ENCODE results near the gene TAF3.

Gene TAF3

DNA sequence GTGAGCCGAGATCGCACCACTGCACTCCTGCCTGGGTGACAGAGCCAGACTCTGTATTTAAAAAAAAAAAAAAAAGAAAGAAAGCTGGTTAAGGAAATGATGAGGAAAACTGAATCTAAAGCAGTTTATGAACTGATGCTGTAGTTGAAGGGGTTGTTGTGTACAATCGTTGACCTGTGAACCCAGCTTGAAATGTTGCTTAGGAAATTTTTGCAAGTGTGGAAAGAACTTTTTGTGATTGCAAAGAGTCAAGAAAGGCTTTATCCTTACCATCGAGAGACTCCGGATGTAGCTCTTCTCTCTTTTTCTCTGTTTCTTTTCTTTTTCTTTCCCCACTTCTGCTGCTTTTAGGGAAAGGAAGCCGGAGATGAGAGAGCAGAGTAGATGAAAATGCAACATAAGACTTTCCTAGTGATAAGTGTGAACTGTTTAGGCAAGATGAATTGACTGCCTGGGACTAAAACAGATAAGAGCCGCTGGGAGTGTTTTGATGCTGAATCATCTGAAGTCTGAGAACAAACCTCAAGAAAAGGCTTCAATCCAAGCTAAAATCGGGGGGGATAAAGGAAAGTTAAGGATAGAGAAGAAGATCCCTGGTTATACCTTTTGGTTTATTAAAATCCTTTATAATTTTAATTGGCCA is 69.0 kb downstream of the TAF3 start:
- no peak for DNase-seq

DNA sequence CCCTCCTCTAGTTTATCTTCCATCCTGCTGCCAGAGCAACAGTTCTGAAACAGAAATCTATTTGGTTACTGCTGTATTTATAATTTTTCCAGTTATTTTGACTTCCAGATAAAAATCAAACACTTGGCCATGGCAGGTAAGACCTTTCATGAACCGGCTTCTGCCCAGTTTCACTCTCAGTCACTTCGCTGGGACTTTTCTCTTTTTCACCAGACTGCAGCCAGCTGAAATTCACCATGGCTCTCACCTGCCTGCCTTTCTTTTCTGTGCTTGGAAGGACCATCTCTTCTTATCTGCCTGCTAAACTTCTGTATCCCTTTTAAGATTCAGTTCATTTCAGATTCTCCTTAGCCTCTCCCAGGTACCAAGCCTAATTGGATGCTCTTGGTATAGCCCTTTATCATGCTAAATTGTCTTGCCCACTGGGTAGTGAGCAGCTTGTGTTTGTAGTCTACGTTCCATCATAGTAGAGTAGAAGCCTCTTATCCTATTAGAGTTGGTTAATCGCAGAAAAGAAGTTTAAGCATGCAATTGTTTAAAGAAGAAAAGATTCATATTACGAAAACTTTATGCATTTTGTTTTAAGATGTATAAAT is 71.7 kb downstream of the TAF3 start:
- DNase-seq, result no peak

DNA sequence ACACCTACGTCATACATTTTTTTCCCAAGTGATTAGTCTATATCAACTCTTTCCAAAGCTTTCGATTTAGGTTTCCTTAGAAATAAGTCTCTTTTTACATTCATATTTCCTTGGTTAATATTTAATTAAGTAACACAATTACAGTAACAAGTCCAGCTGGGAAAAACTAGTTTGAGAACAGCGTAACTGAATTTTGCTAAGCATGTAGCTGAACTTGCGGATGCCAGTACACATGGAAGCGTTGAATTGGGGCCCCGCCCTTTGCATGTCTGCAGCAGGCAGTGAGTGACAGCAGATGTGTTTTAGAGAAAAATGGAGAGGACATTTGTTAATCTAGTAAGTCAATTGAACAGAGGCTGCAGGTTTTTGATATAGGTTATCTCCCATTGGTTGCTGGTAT is 72.5 kb downstream of the TAF3 start:
- no peak for DNase-seq

DNA sequence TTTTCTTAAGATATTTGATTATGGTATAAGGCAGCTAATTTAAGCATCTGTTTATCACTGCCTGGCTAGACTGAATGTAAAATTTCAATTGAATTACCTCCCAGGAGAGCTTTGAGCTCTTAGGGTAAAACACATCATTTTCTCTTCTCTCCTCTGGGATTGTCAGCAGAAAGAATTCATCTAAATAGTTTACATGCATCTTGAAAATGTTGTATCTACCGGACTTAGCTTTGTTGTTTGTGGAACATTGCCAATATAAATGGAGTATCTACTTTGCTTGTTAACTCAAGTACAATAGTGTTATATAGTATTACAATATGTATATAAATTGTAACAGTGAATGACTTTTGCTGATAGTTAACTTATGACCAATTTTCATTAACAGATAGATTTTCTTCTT is 73.3 kb downstream of the TAF3 start:
- DNase-seq, result no peak

DNA sequence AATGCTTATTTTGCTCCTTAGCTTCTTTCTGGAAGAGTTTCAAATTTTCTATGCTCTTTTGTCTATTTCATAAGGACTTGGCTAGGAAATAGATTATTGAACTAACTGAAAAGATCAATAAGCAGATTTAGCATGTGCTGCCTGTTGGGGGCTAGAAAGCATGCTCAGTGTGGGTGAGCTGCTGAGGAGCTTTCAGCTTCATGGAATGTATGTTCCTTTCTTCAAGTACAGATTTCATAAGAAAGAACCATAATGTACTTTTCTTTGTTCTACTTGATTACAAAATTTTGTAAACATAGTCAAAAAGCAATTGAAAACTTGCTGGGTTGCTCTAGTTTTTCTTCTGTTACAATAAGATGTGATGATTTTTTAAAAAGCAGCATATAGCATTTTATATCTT is 73.8 kb downstream of the TAF3 start:
- DNase-seq, result no peak

DNA sequence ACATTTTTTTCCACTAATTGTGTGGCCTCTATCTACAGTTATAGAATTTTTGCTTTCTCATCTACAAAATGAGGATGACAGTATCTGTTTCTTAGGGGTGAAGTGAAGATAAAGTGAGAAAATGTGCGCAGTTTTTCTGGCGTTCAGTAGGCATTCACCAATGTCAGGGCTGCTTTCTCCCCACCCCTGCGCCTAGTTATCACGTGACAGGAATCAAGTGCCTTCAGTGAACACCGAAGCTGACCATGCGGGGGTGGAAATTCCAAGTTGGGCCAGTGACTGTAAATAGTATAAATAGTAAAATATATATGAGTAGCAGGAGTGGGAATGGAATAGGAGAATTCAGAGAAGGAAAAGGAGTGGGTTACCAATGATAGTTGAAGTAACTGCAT is 77.4 kb downstream of the TAF3 start:
- DNase-seq, result no peak

DNA sequence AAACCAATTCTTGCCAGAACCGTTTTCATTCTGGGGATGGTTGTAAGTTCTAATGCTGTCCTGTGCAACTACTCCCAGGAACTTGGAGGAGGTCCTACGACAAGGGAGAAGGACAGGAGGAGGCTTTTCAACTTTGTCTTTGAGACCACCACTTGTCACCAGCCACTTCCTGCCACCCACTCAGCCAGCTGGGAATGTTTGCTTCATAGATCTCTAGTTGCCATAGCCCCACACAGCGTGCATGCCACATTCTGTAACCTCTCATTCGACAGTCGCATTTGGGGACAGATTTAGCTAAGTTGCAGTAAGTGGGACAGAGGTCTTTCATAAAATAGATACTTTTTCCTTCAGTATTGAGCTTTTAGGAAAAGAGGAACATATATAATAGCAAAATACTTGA is 78.0 kb downstream of the TAF3 start:
- no peak for DNase-seq

DNA sequence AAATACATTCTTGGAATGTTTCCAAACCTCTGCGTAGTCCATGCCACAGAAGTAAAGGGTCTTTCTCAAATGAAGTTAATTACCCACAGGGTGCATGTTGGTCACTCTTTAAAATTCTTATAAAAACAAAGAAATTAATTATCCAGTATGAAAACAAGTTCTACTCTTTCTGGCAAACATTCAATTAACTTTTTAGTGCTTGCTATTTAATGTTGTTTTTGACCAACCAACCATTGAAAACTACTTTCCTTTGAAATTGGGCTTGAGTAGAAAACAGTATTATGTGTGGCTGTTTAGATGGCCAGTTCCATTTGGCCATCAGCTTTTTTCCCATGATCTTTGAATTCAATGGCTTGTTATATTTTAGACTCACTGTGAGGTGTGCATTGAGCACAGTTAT is 83.0 kb downstream of the TAF3 start:
- no peak for DNase-seq

DNA sequence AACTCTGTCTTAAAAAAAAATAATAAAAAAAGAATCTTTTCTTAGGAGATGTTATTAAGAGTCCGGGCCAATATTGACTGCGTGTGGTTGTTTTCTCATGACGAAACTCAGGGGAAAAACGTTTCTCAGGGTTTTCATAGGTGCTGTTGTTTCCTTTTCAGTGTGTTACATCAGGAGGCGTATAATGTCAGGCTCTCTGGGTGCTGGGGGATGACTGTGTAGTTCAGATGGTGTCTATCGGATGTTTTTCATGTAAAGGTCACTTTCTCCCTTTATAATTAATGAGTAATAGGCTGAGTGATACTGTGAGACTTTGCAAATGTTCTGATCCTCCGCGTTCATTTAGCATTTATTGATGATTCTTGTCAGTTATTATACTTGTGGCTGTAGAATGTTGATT is 84.1 kb downstream of the TAF3 start:
- no peak for DNase-seq

DNA sequence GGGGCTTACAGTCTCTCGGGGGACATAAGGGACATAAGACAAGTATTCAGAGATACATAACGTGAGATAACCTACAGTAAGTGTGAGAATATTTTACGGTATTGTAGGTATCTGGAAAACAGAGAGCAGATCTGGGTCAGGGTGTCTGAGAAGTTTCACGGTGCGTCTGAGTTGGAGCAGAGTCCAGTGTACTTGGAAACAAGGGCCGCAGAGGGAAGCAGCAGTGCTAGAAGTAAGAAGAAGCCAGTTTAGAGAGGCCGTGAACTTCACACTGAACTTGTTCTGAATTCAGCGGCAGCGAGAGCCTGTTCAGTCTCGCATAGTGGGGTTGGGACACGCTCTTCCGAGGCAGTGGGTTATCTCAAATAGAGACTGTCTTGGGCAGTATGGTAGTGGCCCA is 85.5 kb downstream of the TAF3 start:
- no peak for DNase-seq

DNA sequence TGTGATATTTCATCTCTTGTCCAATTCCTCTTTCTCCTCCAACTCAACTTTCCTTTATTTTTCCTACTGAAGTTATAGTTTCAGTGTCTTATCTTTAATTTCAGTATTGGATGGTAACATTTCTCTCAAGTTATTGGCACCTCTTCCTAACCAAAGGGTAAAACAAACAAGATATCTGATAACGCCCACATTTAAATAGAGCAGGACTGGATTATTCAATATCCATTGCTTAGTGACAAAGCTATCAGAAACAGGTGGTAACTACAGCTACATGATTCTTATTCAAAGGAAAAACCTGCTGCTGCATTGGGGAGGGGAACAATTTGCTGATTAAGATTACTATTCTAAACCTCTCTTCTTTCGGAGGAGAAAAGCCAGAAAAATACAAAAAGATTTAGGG is 87.8 kb downstream of the TAF3 start:
- DNase-seq, result no peak

DNA sequence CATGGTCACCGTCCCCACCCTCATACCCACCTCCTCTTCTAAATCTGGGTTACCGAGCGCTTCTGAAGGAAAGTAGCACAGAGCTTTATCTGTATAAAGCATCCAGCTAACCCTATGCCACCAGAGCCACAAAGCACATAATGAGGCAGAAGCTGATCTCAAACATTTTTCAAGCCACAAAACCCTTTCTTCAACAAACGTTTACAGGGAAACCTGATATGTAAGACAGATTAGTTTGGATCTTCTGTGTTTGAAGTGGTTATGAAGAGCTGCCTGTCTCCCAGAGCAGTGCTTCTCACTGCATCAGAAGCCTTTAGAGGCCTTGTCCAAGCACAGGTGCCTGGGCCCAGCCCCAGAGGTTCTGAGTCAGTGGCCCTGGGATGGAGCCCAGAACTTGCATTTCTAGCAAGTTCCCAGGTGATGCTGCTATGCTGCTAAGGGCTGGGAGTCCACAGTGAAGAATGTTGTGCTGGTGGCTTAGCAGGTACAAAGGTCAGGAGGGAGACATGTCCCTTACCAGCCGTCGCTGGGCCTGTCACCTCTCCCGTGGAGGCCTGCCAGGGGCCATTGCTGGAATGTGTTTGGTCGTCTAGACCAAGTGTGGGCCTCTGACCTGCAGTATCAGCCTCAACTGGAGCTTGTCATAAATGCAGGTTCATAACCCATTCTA is 90.4 kb downstream of the TAF3 start:
- DNase-seq, result peak in 1 of 14 donors; percentile 38

DNA sequence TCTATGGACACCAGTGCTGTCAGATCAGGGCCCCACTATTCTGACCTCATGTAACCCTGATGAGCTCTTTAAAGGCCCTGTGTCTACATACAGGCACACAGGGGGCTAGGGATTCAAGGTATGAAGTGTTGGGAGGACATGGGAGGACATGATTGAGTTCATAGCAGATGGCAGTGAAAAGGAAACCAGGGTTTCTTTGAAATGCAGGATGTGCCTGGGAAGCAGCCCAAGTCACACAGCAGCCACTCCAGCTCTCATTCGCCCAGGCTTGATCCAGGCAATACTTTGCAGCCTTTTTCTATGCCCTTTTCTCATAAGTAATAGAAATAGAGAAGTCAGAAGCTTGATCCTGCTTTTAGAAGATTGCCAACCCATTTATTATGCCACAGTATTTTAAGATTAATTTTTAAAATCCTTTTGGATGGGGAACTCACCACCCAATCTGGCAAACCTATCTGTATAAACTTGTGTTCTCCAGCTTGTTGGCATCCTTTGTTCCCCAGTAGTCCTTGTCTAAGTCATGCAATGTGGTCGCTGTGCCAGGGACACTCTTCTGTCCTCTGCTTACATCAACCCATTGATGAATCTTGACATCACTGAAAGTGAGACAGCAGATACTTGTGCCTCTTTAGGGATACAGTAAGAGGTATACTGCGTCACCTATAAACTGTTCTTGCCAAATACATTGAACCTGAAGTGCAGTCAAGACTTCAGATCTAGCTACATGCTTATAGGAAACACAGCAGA is 95.0 kb downstream of the TAF3 start:
- peak in 1 of 14 donors; percentile 2 for DNase-seq

DNA sequence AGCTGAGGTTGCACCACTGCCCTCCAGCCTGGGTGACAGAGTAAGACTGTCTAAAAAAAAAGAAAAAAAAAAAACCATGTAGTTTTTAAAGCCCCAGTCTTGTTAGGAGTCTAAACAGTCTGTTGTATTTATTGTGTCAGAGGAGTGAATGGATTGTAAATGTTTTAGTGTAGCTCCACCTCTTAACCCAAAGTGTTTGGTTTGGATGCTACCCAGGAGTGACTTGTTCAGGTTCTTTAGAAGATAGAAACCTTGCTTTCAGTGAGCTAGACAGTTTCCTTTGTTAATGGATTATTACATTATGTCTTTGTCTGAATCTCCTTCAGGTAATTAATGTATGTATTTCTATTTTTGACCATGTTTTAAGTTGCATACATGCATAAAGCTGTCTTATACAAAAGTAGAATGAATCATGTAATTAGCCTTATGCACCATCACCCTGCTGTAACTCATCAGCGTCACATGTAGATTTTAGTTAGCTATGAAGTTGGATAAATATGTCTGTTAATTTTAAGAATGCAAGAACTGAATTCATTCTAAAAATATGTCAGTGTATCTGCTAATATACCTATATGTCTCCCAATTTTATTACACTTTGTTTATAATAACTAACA is 97.7 kb downstream of the TAF3 start:
- DNase-seq, result no peak

DNA sequence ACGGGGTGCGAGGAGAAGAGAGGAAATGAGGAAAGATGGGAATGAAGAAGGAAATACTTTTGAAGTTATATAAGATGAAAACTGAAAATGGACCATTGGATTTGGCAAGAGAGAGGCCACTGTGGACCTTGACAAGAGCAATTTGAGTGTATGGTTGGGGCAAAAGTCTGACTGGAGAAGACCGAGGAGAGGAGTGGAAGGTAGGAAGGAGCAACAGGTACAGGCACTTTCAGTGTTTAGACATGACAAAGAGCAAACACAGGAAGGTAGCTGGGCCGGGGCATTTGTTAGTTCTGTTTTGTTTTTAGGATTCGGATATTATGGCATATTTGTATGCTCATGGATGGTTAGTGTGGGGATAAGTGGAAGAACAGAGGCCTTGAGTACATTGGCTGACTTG is 99.4 kb downstream of the TAF3 start:
- DNase-seq, result no peak

DNA sequence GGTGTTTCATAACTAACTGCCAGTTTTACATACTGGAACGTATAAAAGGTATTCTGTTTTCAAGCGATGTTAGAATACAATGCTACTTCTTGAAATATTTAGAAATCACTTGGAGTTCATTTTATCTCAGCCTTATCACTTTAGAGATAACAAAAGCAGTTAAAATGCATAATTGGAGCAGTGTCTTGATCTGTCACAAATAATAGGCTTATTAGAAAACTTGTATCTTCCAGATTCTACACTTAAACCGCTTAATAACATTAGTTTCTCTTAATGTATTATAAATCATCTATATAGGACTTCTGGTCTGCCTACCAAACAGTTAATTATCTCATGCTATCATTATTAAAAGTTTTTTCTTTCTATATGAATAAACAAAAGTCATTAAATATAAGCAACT is 104.4 kb downstream of the TAF3 start:
- DNase-seq, result no peak

DNA sequence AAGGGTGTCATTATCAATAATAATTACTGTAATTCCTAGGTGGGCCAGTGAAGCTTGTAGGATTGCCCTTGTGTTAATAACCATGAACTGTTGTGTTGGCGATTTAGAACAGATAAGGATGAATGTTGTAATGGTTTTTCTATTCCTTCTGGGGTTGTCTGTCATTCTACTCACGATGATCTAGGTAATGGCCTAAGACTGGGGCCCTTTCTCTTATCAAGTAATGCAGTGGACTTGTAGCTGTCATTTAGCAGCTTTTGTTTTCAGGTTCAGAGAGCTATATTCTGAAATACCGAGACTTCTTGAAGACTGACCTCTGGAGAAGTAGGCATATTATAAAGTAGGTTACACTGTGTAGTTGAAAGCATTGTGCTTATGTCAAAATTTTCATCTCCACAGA is 110.2 kb downstream of the TAF3 start:
- DNase-seq, result no peak

DNA sequence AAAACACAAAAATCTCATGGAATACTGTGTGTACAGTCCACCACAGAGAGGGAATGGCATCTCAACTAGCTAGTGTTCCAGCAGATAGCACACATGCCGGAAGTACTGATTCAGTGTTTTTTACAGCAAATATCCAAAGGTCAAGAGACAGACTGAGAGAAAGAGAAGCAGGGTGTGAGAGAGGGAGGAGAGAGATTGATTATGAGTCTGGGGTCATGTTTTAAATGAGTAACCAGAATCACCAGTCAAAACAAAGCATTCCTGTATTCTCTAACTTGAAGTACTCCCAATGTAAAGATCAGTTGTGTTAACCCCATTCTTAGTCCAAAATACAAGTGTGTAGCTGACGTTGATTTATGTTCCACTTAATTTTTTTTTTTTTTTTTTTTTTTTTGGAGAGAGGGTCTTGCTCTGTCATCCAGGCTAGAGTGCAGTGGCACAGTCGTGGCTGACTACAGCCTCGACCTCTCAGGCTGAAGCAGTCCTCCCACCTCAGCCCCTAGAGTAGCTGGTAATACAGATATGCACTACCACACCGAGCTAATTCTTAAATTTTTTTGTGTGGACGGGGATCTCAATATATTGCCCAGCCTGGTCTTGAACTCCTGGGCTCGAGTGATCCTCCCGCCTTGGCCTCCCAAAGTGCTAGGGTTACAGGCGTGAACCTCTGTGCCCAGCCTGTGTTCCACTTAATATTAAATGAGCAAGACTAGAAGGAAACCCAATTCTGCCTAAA is 114.2 kb downstream of the TAF3 start:
- DNase-seq, result no peak

DNA sequence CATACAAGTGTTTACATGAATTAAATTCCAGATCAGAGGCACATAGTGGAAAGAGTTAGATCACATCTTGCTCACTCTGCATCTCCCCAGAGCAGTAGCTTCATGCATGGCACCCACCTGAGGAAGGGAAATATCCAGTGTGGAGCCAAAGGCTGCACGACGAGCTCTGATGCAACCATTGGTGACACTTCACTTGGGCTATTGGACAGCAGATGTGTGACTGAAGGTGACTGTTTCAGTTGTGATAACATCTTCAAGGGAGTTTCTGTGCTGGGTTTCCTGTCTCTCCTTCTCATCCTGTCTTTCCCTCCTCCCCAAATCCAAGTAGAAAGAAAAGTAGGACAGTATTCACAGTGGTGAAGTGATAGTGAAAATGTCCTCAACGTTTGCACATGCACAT is 115.0 kb downstream of the TAF3 start:
- DNase-seq, result no peak

DNA sequence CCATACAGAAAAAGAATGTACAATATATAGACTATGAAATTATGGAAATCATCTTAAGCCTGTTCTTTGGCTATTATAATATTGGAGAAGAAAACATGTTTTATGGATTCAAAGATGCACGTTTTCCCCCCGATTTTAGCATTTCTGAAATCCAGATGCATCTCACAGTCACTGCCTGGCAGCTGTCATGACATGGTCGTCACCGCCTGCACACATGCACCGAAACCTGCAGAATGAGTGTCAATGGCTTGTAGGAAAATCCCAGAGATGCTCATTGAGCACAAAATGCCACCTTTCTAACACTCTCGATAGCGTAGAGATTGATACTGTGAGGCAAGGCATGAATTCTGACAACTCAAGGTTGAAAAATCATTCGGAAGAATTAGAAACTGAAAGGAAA is 115.5 kb downstream of the TAF3 start:
- DNase-seq, result no peak

DNA sequence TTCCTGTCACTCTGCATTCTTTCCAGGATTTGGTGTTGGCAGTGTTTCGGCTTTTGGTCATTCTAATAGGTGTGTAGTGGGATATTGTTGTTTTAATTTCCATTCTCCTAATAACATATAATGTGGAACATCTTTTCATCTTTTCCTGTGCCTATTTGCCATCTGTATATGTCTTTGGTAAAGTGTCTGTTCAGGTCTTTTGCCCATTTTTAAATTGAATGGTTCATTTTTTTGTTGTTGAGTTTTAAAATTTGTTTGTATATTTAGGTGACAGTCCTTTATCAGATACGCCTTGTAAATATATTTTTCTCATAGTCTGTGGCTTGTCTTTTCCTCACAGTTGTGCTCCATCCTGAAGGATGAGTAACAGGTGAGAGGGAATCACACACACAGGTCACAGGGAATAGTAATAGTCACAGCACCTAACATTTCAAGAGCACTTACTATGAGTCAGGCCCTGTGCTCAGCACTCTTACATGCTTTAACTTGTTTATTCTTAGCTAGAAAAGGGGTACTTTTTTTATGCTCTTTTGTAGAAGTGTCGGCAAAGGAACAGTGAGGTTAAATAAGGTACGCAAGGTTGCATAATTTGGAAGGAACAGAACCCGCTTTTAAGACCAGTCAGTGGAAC is 119.1 kb downstream of the TAF3 start:
- DNase-seq, result no peak

DNA sequence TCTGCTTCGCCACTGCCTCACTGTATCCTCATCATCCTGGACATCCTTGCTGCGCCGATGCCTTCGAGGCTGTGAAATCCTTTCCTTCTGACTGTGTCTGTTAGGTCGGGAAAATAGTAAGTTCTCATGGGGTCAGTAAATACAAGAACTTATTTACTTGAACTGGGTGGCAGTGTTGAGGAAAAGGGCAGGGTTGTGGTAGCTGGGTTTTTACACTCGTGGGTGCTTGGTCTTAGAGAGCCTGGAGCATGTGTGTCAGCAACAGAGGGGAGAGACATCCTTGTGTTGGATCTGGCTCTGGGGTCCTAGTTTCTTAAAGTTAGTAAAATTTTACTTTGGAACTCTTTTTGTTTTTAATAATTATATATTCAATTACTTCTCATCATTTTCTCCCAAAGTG is 123.3 kb downstream of the TAF3 start:
- no peak for DNase-seq
